GM21737 (cell line): ENCODE data around the gene ZNF80.
"Not testable (repeated sequence)": the region's sequence is repeated elsewhere in the genome, so short reads cannot be mapped to it uniquely, and the experiment has no call there.

Experiments
- ATAC-seq: cut with Tn5 transposase; IDR thresholded peaks from one replicate; pipeline ENCODE4 v1.9.1; 2021; ENCODE audit warnings: mild to moderate bottlenecking, moderate library complexity; ENCODE audit not compliant: unreplicated experiment

The ZNF80 gene

GRCh38 chr3:114237478-114237877 is at the start of gene ZNF80:
ZNF80 (minus strand) TSS chr3:114237578; CDS start chr3:114237074, 504 bp downstream.
- not testable (repeated sequence) for ATAC-seq

- no peak for ATAC-seq
These were observed 48.9 kb upstream of the ZNF80 start for GRCh38 chr3:114286266-114286665.

- ATAC-seq: no peak
These were observed 48.4 kb upstream of the ZNF80 start for GRCh38 chr3:114285648-114286230.

GRCh38 chr3:114284644-114285043 is 47.3 kb upstream of the ZNF80 start:
- ATAC-seq: no peak

- ATAC-seq: not testable (repeated sequence)
These were observed 39.5 kb upstream of the ZNF80 start for GRCh38 chr3:114276856-114277255.

- no peak for ATAC-seq
These were observed 37.6 kb upstream of the ZNF80 start for GRCh38 chr3:114274929-114275328.

GRCh38 chr3:114272271-114272670 is 34.9 kb upstream of the ZNF80 start:
- no peak for ATAC-seq

- no peak for ATAC-seq
These were observed 32.6 kb upstream of the ZNF80 start for GRCh38 chr3:114270019-114270418.

- no peak for ATAC-seq
These were observed 22.8 kb upstream of the ZNF80 start for GRCh38 chr3:114260152-114260551.

GRCh38 chr3:114259566-114259965 is 22.2 kb upstream of the ZNF80 start:
- ATAC-seq: no peak

- no peak for ATAC-seq
These were observed 16.1 kb upstream of the ZNF80 start for GRCh38 chr3:114253505-114253904.

GRCh38 chr3:114252954-114253353 is 15.6 kb upstream of the ZNF80 start:
- ATAC-seq: no peak

- ATAC-seq: peak; percentile 82
These were observed 5.6 kb upstream of the ZNF80 start for GRCh38 chr3:114242947-114243346.

- ATAC-seq: no peak
These were observed 3.9 kb upstream of the ZNF80 start for GRCh38 chr3:114241262-114241661.

- not testable (repeated sequence) for ATAC-seq
These were observed 888 bp upstream of the ZNF80 start for GRCh38 chr3:114238146-114238785.

- no peak for ATAC-seq
These were observed 1.9 kb downstream of the ZNF80 start for GRCh38 chr3:114235431-114235830.

- no peak for ATAC-seq
These were observed 2.6 kb downstream of the ZNF80 start for GRCh38 chr3:114234745-114235144.

- ATAC-seq: no peak
These were observed 5.8 kb downstream of the ZNF80 start for GRCh38 chr3:114231616-114232015.

GRCh38 chr3:114227076-114227475 is 10.3 kb downstream of the ZNF80 start:
- no peak for ATAC-seq

- ATAC-seq: no peak
These were observed 11.1 kb downstream of the ZNF80 start for GRCh38 chr3:114226313-114226712.

- peak; percentile 72 for ATAC-seq
These were observed 14.2 kb downstream of the ZNF80 start for GRCh38 chr3:114223143-114223542.

GRCh38 chr3:114221881-114222264 is 15.5 kb downstream of the ZNF80 start:
- ATAC-seq: no peak
